Stimulated activated CD4-positive, alpha-beta T cell treated with anti-CD3 and anti-CD28 coated beads, TNF-alpha, amount 100 ng/mL, for 48 hours (primary cell): Measurements from ENCODE around the gene SLC22A2.
"Not testable (repeated sequence)": the region's sequence is repeated elsewhere in the genome, so short reads cannot be mapped to it uniquely, and the experiment has no call there.

Experiments
- DNase-seq, 3 donors: peaks; one replicate each; pipeline ENCODE4 v3.0.0-alpha.2; 2020; ENCODE audit warnings: low read depth in 3 of 3

The SLC22A2 gene

DNA sequence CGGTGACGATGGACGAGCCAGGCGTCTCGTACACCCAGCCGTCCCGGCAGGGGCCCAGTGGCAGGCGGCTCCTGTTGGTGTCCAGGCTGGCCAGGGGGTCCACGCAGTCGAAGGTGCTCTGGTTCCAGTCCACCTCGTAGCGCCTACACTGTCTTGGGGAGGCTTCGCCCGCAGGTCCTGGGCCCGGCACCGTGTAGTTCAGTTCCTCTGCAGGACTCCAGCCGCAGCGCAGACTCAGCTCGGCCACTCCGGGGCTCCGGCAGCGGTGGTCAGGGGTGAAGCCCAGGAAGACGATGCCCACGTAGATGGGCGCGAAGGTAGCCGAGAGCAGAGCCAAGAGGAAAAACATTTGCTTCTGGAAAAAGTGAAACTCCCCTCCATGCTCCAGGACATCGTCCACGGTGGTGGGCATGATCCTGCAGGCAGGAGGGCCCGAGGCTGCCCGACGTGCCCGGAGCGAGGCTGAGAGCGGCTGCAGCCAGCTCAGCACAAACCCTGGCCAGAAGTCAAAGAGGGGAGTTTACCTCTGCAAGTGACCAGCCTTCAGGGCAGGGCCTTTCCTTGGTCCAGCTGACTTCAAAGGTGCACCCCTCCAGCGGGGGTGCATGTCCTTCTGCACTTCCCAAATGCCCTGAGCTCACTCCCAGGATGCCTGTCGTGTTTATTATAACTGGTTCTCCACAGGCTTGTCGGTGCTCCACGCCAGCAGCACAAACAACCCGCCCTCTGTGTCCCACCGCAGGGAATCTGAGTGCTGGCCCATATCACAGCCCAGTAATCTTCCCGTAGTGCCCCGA is at the start of gene SLC22A2:
Gene SLC22A2 (minus strand): TSS at position 476 of the 797 bp plus-strand sequence. CDS start 64 bp downstream, at position 412.
- no peak for DNase-seq

DNA sequence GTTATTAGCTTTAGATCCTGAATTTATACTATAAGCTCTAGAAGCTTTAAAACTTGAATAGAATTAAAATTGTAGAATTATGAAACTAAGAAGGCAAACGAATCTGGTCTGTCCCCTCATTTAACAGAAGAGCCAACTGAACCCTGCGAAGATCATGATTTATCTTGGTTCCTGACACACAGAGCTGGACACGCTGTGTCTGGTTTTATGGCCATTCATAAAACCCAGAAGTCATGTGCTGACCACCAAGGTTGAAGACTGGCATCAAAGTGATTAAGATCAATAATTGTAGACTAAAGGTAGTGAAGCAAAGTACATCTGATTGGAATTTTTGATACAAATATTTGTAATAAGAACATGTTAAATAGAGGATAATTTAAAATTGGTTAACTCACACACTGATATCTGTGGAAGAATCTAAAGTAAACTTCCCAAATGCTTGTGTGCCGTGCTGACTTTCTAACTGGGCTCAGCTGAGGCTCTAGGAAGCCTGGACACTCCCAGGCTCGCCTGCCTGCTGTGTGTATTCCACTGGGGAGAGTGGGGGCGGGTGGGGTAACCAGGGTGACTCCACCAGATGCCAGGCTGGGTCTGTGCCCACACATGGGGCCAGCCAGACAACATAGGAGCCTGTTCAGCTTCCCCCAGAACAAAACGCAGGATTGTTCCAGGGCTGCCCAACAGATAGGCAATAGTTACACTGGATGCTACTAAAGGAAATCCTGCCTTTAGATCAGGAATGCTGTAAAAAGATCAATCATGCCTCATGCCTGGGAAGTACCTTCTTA is 47.5 kb upstream of the SLC22A2 start:
- no peak for DNase-seq

DNA sequence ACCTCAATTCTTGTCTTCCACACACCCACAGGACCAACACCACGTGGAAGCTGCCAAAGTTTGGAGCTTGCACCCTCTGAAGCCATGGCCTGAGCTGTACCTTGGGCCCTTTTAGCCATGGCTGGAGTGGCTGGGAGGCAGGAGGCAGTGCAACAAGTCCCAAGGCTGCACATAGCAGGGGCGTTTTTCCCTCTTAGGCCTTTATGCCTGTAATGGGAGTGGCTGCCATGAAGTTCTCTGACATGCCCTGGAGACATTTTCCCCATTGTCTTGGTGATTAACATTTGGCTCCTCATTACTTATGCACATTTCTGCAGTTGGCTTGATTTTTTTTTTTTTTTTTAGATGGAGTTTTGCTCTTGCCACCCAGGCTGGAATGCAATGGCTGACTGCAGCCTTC is 45.2 kb upstream of the SLC22A2 start:
- DNase-seq = no peak

DNA sequence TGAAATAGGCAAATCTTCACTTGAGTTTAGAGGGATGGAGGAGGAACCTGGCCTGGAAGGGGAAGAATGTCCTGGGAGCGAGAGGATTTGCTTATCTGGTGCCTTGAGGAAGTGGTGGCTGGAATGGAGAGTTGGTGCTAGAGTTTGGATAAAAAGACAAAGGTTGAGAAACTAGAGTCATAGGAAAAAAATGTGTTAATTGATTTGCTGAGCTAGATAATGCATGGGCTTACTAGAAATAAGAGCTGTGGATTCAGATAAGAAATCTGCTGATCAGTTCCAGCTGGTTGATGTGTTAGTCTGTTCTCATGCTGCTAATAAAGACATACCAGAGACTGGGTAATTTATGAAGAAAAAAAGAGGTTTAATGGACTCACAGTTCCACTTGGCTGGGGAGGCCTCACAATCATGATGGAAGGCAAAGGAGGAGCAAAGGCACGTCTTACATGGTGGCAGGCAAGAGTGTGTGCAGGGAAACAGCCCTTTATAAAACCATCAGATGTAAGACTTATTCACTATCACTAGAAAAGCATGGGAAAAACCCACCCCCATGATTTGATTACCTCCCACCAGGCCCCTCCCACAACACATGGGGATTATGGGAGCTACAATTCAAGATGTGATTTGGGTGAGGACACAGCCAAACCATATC is 43.9 kb upstream of the SLC22A2 start:
- DNase-seq = not testable (repeated sequence)

DNA sequence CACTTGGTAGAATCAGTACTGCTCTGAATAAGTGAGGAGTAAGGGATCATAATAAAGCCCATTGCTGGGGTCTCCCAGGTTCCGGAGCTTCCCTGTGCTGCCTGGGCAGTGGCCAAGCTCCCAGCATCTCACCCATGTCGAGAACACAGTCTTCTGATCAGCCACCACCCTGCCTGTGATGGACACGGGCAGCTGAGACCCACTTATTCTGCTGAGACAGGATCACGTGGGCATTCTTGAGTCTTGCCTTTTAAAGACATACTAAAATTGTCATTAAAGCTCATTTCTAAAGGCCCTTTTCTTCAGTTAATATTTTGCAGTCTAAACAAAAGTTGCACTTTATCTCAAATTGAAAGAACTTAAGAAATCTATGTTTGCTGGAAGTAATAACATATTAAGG is 42.7 kb upstream of the SLC22A2 start:
- DNase-seq = no peak

DNA sequence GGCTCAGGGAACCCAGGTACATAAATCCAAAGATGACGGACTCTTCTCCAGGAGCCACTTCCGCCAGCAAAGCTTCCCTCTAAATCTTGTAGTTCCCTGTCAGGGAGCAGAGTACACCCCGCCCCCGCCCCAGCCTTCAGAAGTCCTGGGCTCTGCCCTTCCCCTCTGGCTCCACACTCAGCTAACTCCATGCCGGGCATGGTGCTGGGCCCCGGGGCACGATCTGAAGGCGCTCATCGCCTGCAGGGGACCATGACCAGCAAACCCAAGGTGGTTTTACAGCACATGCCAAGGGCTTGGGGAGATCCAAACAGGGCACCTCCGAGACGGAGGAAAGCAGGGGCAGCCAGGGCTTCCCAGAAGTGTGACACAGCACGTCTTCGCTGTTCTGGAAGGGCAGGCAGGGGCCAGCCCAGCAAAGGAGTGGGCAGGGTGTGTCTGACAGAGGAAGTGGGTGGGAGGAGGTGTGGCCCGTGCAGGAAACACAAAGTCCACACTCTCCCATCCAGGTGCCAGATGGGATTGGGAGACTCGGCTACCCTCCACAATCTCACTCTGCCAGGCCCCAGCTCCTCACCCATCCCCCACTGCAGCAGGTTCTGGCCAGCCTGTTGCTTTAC is 41.6 kb upstream of the SLC22A2 start:
- no peak for DNase-seq

DNA sequence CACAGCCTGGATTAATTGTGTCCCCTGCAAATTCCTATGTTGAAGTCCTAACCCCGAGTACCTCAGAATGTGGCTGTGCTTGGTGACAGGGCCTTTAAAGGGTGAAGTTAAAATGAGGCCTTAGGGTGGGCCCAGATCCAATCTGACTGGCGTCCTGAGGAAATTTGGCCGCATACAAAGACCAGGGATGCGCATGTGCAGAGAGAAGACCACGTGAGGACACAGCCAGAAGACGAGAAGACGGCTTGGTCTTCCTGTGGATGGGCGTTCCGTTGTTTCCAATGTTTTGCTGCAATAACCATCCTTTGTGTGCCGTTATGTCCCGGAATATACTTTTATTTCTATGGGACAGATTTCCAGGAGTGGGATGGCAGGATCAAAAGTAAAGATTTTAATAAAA is 40.9 kb upstream of the SLC22A2 start:
- no peak for DNase-seq

DNA sequence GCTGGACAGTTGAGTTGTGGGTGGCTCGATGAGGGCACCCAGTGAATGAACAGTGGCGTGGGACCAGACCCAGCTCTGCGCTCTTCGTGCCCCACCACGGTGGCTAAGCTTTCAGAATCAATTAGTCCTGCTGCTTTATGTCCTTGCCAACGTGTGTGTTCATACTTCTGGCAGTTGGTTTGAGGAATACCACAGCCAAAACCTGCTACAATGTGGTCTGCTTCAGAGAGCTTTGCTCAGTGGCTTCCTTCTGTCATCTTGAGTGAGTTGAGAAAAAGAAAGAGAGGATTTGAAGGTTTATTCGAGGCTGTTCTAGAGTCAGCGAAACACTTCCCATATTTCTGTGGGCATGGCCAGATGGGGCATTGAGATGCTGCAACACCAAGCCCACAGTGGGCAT is 39.5 kb upstream of the SLC22A2 start:
- no peak for DNase-seq

DNA sequence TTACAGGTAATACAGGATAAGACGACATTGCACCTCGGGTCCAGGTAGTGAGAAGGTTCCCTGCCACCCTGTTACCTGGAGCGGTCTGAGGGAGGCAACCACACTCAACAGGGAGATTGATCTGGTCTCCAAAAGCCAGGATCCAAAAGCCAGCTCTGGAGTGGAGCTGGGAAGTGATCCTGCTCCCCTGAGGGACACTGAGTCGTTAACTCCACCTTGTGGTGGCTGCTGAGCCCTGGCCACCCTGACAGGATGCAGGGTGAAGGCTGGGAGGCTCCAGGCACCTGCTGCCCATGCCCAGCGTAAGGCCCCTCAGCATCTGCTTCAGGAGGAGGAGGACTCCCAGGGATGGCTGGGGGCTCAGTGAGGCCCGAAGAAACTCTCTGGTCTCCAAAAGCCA is 38.7 kb upstream of the SLC22A2 start:
- DNase-seq = no peak

DNA sequence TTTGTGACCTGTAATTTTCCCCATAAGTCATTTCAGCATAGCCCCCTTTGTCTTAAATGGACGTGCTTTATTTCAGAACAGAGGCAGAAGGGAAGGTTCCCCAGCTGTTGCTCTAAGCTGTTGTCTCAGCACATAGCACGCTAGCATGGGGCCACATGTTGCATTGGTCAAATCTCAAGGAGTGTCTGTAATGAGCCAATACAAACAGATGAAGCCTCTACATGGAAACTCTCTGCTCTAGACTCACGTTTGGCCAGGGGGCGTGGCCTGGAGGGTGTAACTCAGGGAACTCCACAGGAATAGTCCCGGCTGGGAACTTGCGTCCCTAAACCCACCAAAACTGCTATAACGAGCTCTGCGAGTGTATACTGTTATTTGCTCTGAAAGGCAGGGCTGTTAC is 35.2 kb upstream of the SLC22A2 start:
- DNase-seq = no peak

DNA sequence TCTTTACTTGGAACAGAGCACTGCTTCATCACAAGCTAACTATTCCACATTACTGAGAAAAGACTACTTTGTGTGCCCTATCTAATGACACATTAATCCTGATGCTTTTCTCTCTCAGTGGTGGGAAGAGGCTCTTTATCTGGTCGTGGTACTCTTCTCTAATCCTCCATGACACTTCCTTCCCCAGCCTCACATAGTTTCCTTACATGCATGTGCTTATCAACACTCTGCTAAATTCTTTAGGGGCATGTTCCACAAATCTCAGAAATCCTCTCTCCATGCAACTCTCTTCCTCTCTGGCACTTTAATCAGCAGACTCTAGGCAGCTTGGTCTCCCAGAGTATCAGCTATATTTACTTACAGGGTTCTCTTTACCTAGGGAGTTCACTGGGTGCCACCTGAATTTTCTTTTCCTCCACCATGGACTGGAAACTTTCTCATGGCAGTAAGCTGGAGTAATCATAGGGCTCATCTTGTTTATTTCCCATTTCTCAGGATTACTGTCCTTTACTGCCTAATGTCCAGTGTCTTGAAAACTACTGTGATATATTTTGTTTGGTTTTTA is 27.0 kb upstream of the SLC22A2 start:
- no peak for DNase-seq

DNA sequence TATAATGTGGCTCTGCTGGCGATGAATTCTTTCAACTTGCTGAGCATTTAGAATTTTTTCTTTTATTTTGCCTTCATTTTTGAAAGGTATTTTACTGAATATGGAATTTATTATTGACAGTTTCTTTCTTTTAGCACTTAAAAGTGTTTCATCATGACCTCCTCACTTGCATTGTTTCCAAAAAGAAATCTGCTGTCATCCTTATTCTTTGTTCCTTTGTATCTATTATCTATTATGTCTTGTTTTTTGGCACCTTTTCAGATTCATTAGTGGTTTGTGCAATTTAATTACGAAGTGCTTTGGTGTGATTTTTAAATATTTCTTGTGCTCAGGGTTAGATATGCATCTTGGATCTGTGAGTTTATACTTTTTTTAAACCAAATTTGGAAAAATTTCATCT is 26.0 kb upstream of the SLC22A2 start:
- DNase-seq = no peak

DNA sequence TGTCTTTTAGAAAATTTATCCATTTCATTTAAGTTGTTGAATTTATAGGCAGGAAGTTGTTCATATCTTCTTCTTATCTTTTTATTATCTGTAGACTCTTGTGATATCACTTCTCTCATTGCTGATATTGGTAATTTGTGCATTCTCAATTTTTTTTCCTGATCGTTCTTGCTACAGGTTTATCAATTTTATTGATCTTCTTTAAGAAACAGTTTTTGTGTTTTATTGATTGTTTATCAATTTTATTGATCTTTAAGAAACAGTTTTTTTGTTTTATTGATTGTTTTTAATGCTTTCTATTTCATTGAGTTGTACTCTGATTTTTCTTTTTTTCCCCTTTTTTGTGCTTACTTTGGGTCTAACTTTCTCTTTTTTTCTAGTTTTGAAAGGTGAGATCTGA is 23.8 kb upstream of the SLC22A2 start:
- DNase-seq = no peak

DNA sequence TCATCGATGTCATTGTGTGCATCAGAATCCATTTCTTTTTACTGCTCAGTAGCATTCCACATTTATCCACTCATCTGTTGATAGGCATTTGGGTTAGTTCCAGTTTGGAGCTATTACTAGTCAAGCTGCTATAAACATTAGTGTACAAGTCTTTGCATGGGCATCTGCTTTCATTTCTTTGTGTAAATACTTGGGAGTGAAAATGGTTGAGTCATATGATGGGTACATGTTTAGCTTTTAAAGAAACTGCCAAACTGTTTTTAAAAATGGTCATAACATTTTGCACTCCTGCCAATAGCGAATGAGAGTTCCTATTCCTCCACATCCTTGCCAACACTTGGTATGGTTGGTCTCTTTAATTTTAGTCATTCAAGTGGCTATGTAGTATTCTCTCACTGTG is 21.2 kb upstream of the SLC22A2 start:
- DNase-seq = no peak

DNA sequence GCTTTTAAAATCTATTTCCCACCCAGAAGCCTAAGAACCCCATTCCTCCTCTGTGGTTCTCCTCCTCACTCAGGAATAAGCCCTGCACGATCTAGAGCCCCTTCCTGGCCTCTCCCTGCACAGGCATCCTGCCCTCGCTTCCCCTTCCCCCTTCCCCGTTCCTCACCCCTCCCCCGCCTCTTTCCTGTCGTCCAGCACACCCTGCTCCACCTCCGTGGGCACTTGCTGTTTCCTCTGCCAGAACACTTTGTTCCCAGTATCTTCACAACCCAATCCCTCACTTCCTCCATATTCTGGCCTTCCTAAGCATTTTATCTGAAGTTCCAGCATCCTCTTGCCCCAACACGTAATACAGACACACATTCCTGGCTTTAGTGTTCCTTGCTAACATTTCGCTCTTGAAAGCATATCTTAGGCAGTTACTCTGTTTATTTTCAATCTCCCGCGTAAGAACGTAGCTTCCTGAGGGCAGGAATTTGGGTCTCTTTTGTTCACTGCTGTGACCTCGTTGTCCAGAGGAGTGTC is 20.2 kb upstream of the SLC22A2 start:
- no peak for DNase-seq

DNA sequence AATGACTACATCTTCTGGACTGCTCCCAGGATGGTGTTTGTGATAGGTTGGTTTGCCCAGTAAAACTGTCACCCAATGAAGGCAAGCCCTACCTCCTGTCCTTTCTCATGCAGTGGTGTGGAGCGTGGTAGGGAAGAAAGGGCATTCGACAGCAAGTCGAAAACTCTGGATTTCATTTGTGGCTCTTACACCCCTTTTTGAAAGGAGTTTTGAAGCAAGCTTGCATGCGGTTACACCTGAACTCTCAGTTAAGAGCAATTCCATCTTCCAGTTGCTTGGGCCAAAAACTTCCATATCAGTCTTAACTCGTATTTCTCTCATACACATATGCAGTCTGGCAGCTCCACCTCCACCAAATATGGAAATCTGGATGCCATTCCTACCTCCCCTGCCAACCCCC is 19.7 kb upstream of the SLC22A2 start:
- no peak for DNase-seq

DNA sequence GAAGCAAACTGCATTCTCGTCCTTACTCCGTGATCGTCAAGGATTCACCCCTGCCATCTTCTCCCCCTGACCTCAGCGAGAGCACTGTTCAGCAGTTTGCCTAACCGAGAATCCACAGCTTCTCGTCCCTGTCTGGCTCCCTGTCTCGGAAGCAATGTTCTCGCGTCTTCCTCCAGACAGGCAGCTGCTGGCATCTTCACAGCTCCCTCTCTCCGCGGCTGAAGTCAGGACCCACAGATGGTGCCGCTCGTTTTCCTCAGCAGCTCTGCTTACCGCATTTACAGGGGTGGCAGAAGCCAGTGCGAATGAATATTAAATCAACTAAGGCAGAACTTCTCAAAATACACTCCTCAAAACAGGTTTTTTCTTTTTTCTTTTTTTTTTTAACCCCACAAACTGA is 18.9 kb upstream of the SLC22A2 start:
- DNase-seq = no peak

DNA sequence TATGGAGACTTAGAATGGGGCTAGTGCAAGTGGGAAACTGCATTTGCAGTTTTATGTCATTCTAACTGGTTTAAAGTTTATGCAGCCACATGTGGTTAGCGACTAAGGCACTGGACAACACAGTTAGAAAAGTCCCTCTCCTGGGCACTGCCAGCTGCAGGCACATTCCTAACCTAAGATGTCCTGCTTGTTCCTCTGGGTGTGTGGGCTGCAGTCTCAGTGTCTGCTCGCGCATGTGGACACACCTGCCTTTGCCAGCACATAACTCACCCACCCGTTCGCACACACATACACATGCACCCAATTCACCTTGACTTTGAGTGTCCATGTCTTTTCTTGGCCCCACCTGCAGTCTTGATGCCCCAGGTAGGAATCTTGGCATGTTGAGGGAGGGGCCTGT is 18.5 kb upstream of the SLC22A2 start:
- no peak for DNase-seq

DNA sequence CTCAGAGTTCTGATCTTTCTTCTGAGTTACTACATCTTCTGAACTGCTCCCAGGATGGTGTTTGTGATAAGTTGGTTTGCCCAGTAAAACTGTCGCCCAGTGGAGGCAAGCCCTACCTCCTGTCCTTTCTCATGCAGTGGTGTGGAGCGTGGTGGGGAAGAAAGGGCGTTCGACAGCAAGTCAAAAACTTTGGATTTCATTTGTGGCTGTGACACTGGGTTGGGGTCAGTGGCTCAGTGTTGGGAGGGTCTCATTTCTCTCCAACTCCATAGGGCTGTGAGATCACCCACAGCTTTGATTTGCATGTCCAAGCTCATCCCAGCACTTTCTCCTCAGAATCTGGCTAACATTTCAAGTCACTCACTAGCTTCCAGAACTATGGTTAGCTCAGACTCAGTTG is 17.5 kb upstream of the SLC22A2 start:
- no peak for DNase-seq

DNA sequence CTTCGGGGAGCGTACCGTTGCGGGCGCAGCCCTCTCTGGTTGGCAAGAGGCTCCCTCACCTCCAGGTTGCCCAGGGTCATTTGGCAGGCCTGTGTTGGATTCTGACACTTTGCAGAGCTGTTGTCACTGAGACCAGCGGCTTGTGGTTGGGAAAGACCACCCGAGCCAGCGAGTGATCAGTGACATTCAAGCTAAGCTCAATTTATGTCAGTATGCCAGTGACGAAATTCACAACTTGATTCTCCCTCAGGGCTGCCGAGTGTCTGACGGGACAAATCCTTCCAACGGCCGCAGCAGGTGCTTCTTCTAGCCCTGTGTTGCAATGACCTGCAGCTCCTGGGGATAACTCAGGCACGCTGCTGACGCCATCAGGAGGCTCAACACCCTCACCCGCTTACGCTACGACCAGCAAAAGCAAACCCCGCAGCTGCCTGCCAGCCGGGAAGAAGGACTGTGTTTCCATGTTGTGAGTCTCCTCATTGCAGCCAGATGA is 16.9 kb upstream of the SLC22A2 start:
- DNase-seq = no peak

DNA sequence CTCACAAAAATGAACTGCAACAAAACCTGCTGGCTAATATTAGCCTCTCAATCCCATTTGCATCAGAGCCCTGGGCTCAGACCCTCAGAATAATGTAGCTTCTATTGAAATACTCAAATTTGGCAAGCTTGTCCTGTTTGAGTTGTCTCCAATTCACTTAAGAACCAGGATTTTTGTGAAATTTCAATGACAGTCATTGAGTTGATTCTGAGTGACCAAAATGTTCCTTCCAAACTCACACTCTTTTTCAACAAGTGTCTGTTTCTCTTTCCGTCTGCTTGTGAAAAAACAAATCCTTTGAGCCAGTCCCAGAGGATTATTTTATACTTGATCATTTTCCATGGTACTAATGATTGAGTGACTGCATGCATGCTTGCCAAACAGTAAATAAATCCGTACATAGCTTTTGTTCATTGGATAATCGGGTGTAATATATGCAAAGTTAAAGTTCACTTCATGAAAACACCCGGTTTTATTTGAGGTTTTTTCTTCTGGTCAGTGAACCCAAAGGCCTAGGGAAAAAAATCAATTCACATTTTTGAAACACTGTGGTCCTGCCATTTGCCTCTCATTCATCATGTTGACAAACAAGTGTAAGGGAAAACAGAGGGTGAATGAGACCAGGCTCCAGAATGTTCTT is 16.4 kb upstream of the SLC22A2 start:
- no peak for DNase-seq
